Hindlimb muscle (tissue), 1 donor: ENCODE measurements around the gene CD4. TPM values are rescaled to one million over a fixed set of nuclear protein-coding genes. Genes with fewer than 3 reads are reported as not detected.
A peak's percentile ranks its signal among the peaks of the same experiment; 100 is the strongest.

ENCODE experiments used
- DNase-seq: peaks from one replicate; pipeline ENCODE4 v3.0.0-alpha.2; 2013
- polyA plus RNA-seq: library from polyadenylated mRNA; unstranded; fragments of 120-200 nt; gene quantifications from one replicate; pipeline ENCODE4 v1.2.1, GENCODE V29; 2013; ENCODE audit not compliant: insufficient read length

Gene CD4
- polyA plus RNA-seq, 1 donor, result 11.1 TPM

DNA sequence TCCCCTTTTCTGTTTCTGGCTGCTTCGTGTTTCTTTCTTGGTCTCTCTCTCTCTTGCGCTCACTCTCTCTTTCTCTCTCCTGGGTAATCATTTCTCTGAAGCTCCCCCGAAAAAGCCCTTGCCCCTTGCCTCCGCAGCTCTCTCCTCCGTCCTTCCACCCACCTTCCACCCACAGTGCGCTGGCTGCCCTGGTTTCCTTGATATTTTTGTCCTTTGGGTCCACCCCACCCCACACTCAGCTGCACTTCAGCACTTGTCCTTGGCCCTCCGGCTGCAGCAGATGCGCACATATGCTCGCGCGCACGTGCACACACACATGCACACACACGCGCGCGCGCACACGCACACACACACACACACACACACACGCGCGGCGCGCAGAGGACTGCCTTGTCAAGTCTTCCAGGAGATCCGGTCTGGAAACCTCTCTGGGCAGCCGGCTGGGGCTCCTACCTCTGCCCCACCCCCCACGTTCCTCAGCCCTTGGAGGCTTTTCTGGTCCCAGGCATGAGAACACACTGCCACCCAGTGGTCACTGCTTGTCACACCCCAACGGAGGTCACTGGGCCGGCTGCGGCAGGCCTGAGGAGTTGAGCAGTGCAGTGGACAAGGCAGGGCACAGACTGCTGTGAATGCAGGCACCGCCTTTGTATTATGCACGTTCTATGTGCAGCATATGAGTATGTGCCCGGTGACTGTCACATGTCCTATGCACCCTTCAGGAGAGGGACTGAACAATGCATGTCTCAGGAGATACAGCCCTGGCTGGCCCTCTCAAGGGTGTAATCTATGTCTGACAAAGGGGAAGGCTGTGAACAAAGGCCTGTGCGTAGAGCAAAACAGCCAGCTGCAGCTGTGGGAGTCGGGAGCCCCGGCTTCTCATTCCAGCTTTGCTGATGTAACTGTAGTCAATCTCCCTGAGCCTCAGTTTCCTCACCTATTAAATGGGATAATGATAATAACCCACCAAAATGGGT, 10.5 kb upstream of the CD4 start:
- DNase-seq, result peak; percentile 96

DNA sequence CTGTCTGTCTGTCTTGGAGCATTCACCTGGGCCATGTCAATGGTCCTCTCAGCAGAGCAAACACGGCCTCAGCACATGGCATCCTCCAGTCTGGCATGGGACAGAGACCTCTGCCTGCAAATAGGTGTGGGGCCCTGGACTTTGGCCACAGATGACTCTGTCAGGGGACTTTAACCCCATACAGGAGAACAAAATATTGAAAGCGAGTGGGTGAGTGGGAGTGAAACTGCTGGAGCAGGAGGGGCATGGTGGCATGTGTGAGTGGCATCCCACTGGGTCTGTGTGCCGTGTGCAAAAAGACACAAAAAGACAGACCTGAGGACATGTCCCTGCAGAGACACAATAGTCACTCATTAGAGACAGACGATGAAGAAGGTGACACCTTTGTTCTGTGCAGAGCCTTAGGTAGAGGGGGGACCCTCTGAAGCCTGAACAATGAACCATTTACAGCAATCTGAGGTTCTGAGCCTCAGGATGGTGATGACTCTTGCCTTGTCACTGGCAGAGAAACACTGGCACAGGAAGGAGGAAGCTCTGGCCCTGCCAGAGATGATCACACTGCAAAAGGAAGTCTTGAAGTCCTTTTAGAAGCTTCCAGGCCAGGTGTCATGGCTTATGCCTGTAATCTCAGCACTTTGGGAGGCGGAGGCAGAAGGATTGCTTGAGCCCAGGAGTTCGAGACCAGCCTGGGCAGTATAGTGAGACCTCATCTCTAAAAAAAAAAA, 9.5 kb upstream of the CD4 start:
- no peak for DNase-seq

DNA sequence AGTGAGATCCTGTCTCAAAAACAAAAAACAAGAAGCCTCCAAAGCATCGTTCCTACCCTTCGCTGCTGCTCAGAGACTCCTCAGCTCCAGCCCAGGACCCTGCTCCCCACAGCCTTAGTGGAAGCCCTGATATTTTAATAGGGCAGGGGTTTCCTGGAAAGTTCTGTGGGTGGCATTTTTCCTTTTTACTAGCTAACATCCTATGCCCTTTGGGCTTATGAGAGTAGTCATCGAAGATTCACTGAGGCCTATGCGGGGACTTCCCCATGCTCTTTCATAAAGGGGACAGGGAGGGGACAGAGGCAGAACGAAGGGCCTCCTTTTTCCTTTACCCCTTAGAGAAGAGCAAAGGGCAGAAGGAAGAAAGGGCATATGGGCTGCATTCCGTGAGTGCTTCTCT, 8.8 kb upstream of the CD4 start:
- no peak for DNase-seq

DNA sequence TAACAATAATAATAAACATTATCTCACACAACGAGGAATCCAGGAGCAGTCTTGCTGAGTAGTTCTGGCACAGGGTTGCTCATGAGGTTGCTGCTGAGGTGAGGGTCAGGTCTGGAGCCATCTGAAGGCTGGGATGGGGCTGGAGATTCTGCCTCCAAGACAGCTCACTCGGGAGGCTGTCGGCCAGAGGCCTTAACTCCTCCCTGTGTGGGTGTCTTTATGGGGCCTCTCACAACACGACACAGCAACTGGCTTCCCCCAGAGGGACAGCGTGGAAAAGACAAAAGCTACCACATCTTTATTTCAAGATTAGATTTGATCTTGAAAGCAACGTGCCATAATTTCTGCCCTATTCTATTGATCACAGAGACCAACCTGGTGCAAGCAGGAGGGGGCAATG, 7.2 kb upstream of the CD4 start:
- no peak for DNase-seq

DNA sequence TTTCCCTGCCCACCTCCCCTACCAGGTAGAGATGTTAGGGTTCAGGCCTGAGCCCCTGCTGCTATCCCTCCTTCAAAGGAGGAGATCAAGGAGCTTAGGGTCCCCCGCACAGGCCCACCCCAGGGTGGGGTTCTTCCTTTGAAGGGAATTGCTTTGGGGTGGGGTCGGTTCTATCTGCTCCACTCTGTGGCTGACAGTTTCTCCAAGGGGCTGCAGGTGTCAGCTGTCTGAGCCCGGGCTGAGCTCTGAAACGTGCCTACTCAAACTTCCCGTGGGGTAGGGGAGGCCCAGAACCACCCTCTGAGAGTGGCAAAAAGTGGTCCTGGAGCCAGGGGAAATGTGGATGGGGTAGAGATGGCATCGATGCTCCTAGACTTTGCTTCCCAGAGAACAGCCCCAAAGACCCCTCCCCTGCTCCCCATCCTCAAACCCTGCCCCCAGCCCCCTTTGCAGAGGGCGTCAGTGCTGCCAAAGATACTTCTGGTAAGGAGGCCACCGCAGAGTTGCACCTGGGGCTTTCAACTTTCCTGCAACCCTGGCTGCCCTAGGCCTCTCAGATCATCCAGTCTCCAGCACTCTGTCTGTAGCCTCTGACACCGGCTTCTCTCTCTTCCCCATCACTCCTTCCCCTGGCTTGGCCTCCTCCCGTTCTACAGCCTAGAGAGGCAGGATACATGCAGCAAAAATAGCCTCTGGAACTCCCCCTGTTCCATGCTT, 6.3 kb upstream of the CD4 start:
- no peak for DNase-seq

DNA sequence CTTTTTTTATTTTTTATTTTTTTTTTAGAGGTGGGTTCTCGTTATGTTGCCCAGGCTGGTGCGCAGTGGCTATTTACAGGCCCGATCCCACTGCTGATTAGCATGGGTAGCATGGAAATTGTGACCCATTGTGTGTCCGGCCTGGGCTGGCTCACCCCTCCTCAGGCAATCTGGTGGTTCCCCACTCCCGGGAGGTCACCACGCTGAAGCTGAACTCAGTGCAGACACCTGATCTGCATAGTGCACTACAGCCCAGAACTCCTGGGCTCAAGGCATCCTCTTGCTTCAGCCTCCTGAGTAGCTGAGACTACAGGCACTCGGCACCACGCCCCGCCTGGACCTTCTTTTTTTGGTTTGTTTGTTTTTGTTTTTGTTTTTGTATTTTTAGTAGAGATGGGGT, 5.5 kb upstream of the CD4 start:
- no peak for DNase-seq

DNA sequence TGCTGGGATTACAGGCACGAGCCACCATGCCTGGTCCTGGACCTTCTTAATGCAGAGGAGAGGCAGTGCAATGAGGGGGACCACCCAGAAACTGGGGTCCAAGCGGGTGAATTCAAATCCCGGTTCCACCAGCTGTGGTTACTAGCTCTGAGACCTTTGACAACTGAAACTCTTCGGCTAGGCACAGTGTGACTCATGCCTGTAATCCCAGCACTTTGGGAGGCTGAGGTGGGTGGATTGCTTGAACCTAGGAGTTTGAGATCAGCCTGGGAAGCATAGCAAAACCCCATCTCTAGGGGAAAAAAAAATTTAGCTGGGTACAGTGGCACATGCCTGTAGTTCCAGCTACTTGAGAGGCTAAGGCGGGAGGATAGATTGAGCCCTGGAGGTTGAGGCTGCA, 5.0 kb upstream of the CD4 start:
- no peak for DNase-seq

DNA sequence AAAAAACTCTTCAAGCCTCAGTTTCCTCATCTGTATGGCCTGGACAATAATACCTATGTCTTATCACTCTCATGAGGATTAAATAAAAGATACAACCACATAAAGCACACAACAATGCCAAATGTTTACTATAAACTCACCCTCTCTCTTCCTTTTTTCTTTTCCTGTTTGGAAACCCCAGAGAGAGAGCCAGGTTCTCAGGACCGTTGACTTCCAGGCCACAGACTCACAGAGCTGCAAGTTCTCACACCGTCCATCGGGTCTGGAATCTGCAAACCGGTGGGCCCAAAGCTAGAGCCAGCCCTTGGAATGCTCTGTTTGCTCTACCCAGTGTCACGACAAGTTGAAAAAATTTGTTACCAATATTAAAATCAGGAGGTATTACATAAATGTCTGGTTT, 4.6 kb upstream of the CD4 start:
- DNase-seq, result no peak

DNA sequence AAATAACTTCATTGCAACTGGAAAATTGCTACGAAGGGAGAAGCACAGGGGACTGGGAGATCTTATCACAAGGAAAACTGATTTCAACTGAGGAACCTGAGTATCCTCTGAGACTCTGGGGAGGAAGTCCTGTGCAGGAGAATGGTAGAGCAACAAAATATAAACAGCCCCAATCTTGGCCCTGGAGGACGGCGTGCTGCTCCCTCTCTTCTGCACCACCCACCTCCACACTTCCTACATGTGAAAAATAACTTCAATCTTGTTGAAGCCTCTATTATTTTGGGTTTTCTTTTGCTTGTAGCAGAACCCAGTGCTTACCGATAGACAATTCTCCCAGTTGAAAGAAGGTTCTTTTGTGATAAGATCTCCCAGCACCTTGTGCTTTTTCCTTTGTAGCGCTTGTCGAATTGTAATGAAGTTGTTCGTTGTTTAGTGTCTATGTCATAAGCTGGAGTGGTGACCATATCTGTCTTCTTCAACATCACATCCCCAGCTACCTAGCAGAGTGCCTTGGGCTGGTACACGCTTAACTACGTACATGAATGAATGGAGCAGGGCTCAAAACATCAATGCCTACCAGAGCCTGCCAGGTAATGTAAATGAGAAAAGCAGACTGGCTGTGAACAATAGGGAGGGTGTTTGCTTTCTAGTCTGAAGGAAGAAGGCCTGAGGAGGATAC, 2.8 kb upstream of the CD4 start:
- DNase-seq, result no peak

DNA sequence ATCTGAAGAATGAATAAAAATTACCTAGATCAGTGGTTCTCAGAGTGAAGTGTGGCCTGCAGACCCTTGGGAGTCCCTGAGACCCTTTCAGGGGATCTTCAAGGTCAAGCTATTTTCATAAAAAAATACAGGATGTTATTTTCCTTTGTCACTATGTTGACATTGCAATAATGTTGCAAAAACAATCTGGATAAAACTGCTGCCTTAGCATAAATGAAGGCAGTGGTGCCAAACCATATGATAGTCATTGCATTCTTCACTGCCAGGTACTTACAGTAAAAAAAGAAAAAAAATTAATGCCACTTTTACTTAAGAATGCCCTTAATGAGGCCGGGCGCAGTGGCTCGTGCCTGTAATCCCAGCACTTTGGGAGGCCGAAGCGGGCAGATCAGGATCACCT, 2.0 kb upstream of the CD4 start:
- DNase-seq, result no peak

DNA sequence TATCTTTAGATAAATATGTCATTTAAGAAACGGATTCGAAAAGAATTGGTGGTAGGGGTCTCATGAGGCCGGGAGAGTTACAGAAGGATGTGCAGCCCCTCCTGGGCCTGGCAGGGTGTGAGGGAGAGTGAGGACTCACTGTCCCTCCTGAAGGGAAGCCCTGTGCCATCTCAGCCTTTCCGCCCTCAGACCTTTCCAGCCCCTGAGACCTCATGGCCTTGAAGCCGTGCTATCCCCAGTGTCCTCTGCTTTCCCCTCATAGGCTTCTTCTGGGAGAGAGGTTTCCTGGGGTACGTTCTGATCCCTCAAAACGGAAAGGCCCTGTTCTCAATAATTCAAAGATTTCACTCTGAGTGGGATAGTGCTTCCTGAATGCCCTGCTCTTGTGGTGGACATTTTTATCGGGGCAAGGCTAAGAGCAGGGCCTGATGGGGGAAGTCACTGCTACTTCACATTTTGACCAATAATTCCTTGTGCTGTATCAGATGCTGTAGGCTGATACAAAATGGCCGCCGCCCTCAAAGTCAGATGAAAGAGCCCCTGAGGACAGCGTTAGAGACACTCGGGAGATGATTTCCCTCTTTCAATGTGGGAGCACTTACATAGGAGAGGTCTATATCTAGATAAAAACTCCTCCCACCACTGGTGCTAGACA, 1.3 kb downstream of the CD4 start:
- no peak for DNase-seq

DNA sequence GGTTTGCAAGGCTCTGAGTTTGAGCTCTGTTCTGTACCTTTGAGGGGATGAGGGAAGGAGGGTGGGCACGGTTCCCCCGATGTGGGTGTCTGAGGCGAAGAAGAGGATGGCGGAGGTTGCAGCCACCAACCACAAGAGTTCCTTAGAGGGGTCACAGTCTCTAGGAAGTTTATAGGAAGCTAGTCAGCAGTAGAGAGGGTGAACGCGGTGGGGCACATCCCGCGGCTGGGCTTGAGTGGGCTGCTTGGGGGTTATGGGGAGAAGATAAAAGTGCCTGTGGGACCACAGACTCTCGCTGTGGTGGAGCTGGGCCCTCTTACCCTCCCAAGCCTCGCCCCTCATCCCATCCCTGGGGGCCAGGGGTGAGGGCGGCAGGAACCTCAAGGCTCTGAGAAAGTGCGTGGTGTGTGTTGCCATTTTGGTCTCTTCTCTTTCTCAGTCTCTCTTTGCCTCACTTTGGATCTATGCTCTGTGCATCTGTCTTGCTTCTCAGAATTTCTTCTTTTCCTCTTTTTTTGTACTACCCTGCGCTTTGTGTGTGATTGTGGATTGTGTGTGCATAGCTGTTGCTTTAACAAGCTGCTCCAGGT, 2.7 kb downstream of the CD4 start:
- no peak for DNase-seq

DNA sequence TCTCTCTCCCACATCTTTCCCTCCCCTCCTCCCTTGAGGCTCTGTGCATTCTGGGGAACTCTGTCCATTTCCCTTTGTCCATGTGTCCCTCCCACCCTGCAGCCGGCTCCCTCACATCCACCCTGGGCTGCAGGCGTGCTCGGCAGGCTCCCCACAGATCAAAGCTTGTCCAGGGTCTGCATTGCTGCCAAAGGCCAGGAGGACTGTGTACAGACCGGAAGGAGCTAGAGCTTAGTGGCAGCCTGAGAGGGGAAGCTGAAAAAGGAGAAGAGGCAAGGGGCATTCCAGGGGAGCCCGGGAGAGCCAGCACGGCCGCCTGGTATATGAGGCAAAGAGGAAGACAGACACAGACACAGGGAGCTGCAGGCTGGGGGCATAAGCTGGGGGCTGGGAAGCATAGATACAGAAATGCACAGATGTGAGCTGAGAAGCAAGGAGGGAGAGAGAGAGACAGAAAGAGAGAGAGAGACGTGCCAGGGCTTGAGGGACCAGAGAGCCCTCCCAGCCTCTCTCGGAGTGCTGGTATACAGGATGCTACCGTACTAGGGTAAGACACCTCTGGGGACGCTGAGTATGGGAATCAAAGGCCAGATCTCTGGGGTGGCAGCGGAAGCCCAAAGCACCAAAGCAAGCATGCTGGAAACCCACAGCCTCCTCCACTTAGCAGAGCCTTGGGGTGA, 3.3 kb downstream of the CD4 start:
- peak; percentile 37 for DNase-seq

DNA sequence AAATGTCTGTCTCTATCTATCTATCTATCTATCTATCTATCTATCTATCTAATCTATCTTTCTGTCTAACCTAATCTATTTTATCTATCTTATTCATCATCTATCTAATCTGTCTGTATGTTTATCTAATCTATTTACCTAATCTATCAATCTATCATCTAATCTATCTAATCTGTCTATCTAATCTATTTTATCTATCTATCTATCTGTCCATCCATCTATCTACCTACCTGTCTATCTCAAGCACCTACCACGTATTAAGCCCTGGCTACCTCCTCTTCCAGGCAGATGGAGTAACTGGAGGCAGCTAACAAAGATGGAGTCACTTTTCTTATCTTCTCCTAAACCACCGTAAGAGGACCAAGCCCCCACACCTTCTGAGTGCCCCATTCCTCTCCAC, 5.8 kb downstream of the CD4 start:
- DNase-seq, result no peak

DNA sequence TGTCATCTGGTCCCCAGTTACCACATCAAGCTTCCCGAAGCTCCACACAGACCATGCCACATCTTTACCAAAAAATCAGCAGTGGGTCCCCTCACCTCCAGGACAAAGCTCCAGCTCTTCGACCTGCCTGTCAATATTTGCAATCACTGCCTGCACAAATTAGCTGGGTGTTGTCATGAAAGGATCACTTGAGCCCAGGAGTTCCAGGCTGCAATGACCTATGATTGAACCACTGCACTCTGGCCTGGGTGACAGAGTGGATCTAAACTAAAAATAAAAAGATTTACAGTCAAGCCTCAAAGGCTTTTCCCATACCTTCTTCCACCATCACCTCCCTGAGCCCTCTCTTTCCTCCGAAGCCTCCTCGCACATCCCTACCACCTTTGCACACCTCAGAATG, 7.2 kb downstream of the CD4 start:
- DNase-seq, result no peak

DNA sequence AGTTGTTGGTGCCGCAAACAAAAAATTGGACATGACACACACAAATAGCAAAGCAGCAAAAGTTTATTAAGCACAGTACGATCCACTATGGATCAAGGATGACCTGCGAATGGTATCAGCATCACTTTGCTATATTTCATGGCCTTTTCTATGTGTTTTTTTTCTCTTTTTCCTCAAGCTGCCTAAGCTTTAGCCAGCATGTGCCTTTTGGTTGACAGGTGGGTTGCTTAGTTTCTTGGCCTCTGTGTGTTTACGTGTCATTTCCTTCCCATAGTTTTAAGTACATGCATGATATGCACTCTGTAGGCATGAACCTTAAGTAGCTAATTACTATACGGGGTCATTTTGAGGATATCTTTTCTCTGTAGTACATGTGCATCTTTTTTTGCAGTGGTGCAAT, 9.8 kb downstream of the CD4 start:
- DNase-seq, result no peak

DNA sequence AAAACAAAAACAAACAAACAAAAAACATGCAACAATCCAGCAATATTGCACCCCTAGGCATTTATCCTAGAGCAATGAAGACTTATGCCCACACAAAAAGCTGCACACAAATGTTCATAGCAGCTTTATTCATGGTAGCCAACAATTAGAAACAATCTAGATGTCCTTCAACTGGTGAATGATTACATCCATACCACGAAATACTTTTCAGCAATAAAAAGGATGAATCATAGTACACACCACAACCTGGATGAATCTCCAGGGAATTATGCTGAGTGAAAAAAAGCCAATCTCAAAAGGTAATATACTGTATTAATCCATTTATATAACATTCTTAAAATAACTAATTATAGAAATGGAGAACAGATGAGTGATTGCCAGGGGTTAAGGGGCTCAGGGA, 17.8 kb downstream of the CD4 start:
- DNase-seq, result no peak

DNA sequence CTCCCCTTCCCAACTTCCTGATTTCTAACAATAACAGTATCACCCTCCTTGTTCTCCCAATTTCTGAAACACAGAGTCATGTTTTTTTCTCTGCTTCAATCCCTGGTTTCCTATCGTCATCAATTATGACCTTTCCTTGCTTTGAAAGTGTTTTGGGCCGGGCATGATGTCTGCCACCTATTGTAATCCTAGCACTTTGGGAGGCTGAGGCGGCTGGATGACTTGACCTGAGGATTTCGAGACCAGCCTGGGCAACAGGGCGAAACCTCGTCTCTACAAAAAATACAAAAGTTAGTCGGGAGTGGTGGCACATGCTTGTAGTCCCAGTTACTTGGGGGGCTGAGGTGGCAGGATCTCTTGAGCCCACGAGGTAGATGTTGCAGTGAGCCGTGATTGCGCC, 19.7 kb downstream of the CD4 start:
- no peak for DNase-seq

DNA sequence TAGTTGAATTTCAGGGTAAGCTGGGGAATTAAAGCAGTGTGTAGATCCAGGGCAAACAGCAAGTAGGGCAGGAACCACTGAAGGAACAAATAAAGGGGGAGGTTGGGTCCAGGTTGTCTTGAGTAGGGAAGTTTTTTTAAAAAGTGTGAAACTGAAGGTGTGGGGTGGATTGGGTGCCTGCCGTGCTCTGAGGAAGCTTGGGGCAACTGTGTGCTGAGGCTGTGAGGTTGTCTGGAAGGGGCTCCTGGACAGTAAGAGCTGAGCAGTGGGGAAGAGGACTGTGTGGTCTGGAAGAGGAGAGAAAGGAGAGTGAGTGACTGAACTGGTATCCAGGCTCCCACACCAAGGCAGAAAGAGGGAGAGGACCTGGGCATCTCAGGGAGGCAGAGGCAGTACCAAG, 21.4 kb downstream of the CD4 start:
- no peak for DNase-seq

DNA sequence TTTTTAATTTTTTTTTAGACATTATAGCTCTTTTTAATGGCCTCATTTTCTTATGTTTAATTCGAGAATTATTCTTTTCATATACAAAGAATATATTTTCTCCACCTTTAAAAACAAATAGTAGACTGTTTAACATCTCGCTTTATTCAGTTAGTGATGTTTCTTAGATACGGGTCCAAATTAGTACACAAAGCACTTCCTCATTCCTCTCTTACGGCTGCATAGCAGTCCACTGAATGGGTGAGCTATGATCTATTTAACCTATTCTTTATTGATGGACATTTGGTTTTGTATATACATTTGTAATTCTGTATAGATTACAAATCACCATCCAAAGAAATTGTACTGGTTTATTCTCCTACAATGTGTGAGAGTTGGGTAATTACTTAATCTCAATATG, 24.0 kb downstream of the CD4 start:
- DNase-seq, result no peak

DNA sequence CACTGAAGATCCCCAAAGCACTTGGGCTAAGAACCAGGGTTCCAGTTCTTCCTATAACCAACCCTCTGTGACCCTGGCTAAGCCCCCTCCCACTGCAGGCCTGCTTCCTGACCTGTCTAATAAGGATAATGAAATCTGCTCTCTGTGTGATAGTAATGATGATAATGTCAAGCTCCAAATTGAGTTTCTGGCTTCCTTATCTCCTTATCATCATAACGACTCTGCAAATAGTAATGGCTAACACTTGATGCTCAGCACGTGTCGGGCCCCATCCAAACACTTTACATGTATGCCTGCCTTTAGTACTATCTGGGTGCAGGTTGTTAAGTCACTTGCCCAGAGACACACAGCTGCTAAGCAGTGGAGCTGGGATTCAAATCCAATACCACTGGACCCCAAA, 27.3 kb downstream of the CD4 start:
- DNase-seq, result no peak
